ENCODE results near the gene CST6. TPM values are rescaled to one million over a fixed set of nuclear protein-coding genes. Genes with fewer than 3 reads are reported as not detected.
A peak's percentile ranks its signal among the peaks of the same experiment; 100 is the strongest.

Gene CST6, protein sequence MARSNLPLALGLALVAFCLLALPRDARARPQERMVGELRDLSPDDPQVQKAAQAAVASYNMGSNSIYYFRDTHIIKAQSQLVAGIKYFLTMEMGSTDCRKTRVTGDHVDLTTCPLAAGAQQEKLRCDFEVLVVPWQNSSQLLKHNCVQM
- not detected for total RNA-seq
- 1 to 10 TPM in 1 of 8 donors, not detected in 7; 1.0 TPM for polyA plus RNA-seq (ENCODE audit: insufficient read depth in 1 of 8, insufficient read length in 8 of 8, low replicate concordance in 1 of 8)
- long read RNA-seq, donor 1 = 0 reads
- long read RNA-seq, donor 2 = 0 reads
- long read RNA-seq, donor 3 = 0 reads
- long read RNA-seq, donor 4 = 0 reads
- long read RNA-seq, donor 5 = 0 reads
- long read RNA-seq, donor 6, partial matches to known transcripts = 0 of 1 reads
- long read RNA-seq, donor 6, other reads (novel, unspliced or antisense) = 0 of 1 reads
- long read RNA-seq, donor 7 = 0 reads
- long read RNA-seq, donor 8, partial matches to known transcripts = 0 of 1 reads
- long read RNA-seq, donor 8, other reads (novel, unspliced or antisense) = 0 of 1 reads
- long read RNA-seq, donor 9 = 0 reads
- long read RNA-seq, donor 10 = 0 reads
- long read RNA-seq, donor 11 = 0 reads

DNA sequence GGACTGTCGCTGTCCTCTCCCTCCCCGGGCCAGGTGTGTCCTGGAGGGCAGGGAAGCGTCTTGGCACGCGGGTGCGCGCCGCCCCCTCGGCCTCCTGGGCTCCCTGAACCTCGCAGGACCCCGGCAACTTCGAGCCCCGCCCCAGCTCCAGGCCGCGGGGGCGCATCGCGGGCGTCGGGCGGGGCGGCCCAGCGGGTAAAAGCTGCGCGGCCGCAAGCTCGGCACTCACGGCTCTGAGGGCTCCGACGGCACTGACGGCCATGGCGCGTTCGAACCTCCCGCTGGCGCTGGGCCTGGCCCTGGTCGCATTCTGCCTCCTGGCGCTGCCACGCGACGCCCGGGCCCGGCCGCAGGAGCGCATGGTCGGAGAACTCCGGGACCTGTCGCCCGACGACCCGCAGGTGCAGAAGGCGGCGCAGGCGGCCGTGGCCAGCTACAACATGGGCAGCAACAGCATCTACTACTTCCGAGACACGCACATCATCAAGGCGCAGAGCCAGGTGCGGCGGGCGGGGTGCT, at the start of gene CST6:
Gene CST6, plus strand, starts transcription at position 224 of the 519 bp plus-strand sequence. Its CDS starts 37 bp downstream, at position 261.
- peaks cover 49% of the 10 kb centered on the region for H3K27me3 ChIP-seq (ENCODE audit: control insufficient read depth, insufficient read depth, low read length)
- H3K4me3 ChIP-seq (ENCODE audit: low read length) = no peak within 1 kb of the TSS
- no peaks in the 10 kb centered on the region for H3K9me3 ChIP-seq (replicated peaks; ENCODE audit: control insufficient read depth, low read depth, low read length)
- H3K4me1 ChIP-seq (ENCODE audit: control insufficient read depth, insufficient read depth, low read length) = peaks cover 12% of the 10 kb centered on the region
- no peak for DNase-seq
- no peaks in the 10 kb centered on the region for H3K36me3 ChIP-seq (ENCODE audit: control insufficient read depth, insufficient read depth, low read length)
- H3K27ac ChIP-seq (ENCODE audit: low read length) = no peak within 1 kb of the TSS
- 5% methylated on average over 59 of the region's 61 CpGs for WGBS (ENCODE audit: insufficient coverage)

DNA sequence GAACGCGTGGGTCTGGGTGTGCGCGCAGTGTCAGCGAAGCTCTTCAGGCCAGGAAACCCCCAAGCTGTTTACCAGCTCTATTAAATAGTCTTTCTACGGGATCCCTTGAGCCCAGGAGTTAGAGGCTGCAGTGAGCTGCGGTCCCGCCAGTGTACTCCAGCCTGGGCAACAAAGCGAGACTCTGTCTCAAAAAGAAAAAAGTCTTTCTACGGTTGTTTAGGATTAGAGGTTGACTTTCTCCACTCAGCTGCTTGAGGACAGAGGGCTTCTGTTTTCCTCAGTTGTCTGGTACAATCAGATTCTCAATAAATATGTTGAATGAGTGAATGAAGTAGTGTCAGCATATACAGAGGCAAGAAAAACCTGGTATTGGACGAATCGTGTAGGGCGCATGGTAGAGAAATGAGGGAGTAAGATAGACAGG, 49.7 kb upstream of the CST6 start:
- 11% methylated on average over 3 of the region's 13 CpGs for WGBS (ENCODE audit: insufficient coverage)
- no peak for DNase-seq
- Histone ChIP-seq H3K27ac (ENCODE audit: low read length) (peak overlapping the region; percentile 35), H3K4me3 (ENCODE audit: low read length) (peak overlapping the region; percentile 92), H3K36me3 (ENCODE audit: control insufficient read depth, insufficient read depth, low read length) (peaks cover 37% of the 10 kb centered on the region), H3K9me3 (replicated peaks; ENCODE audit: control insufficient read depth, low read depth, low read length) (no peaks in the 10 kb centered on the region), H3K27me3 (ENCODE audit: control insufficient read depth, insufficient read depth, low read length) (no peaks in the 10 kb centered on the region), H3K4me1 (ENCODE audit: control insufficient read depth, insufficient read depth, low read length) (peaks cover 18% of the 10 kb centered on the region)

DNA sequence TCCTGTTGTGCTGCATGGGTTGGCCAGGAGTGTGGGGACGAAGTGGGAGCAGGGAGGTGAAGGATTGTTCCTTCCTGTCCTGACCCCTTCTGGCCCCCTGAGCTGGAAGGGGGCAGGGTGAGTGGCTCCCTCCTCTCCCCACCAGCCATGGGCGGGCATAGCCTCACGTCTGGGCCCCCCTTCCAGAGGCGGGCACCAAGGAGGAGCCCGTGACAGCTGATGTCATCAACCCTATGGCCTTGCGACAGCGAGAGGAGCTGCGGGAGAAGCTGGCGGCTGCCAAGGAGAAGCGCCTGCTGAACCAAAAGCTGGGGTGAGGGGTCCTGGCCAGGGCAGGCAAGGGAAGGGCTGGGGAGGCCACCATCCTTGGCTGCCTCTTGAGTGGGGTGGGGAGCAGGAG, 46.9 kb upstream of the CST6 start:
- H3K9me3 ChIP-seq (replicated peaks; ENCODE audit: control insufficient read depth, low read depth, low read length) = no peaks in the 10 kb centered on the region

DNA sequence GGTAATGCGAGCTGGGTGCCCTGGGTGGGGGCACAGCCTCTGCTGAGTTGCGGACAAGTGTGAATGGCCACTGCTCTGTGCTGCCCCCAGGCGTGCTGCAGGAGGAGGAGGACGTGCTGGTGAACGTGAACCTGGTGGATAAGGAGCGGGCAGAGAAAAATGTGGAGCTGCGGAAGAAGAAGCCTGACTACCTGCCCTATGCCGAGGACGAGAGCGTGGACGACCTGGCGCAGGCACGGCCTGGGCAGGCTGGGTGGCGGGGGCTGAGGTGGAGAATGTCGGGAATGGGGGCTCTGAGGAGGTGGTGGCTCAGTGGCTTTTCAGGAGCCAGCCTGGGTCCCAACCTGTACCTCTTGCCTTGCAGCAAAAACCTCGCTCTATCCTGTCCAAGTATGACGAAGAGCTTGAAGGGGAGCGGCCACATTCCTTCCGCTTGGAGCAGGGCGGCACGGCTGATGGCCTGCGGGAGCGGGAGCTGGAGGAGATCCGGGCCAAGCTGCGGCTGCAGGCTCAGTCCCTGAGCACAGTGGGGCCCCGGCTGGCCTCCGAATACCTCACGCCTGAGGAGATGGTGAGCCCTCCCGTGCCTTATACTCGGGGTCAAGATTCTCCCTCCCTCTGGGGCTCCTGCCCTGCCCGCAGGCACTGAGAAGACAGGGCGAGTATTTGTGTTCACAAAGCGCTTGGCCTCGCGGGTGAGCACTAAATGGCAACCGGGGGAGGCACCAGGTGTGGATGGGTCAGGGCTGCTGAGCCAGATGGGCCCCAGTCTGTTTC, 45.6 kb upstream of the CST6 start:
- WGBS (ENCODE audit: insufficient coverage) = 95% methylated on average over 31 of the region's 36 CpGs
- Histone ChIP-seq H3K36me3 (ENCODE audit: control insufficient read depth, insufficient read depth, low read length) (peaks cover 68% of the 10 kb centered on the region), H3K27me3 (ENCODE audit: control insufficient read depth, insufficient read depth, low read length) (no peaks in the 10 kb centered on the region)

More for the DNA sequence above, 46.9 kb upstream of the CST6 start:
- WGBS (ENCODE audit: insufficient coverage) = 84% methylated on average over 7 of the region's 10 CpGs
- peaks cover 61% of the 10 kb centered on the region for H3K36me3 ChIP-seq (ENCODE audit: control insufficient read depth, insufficient read depth, low read length)
- no peak overlapping the region for H3K27ac ChIP-seq (ENCODE audit: low read length)
- no peak for DNase-seq
- no peak overlapping the region for H3K4me3 ChIP-seq (ENCODE audit: low read length)
- H3K27me3 ChIP-seq (ENCODE audit: control insufficient read depth, insufficient read depth, low read length) = no peaks in the 10 kb centered on the region
- peaks cover 24% of the 10 kb centered on the region for H3K4me1 ChIP-seq (ENCODE audit: control insufficient read depth, insufficient read depth, low read length)

DNA sequence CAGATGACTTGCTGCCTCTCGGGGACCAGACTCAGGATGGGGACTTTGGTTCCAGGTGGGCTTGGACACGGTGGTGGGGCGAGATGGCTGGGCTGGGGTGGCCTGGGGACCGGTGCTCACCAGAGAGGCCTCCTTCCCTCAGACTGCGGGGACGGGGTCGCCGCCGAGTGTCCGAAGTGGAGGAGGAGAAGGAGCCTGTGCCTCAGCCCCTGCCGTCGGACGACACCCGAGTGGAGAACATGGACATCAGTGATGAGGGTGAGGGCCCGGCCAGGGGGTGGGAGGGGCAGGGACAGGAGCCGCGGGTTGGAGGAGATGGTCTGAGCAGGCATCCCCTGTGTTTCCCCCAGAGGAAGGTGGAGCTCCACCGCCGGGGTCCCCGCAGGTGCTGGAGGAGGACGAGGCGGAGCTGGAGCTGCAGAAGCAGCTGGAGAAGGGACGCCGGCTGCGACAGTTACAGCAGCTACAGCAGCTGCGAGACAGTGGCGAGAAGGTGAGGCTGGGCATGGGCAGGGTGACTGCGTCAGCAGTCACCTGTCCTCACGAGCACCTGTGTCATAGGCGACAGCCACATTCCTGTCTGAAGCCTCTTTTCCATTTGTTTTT, 44.4 kb upstream of the CST6 start:
- WGBS (ENCODE audit: insufficient coverage) = 90% methylated on average over 25 of the region's 30 CpGs
- Histone ChIP-seq H3K9me3 (replicated peaks; ENCODE audit: control insufficient read depth, low read depth, low read length) (no peaks in the 10 kb centered on the region), H3K27ac (ENCODE audit: low read length) (no peak overlapping the region), H3K27me3 (ENCODE audit: control insufficient read depth, insufficient read depth, low read length) (no peaks in the 10 kb centered on the region), H3K4me1 (ENCODE audit: control insufficient read depth, insufficient read depth, low read length) (peaks cover 15% of the 10 kb centered on the region), H3K36me3 (ENCODE audit: control insufficient read depth, insufficient read depth, low read length) (peaks cover 71% of the 10 kb centered on the region), H3K4me3 (ENCODE audit: low read length) (no peak overlapping the region)
- no peak for DNase-seq

More for the DNA sequence above, 45.6 kb upstream of the CST6 start:
- Histone ChIP-seq H3K4me1 (ENCODE audit: control insufficient read depth, insufficient read depth, low read length) (peaks cover 19% of the 10 kb centered on the region), H3K9me3 (replicated peaks; ENCODE audit: control insufficient read depth, low read depth, low read length) (no peaks in the 10 kb centered on the region), H3K27ac (ENCODE audit: low read length) (no peak overlapping the region), H3K4me3 (ENCODE audit: low read length) (no peak overlapping the region)
- no peak for DNase-seq

DNA sequence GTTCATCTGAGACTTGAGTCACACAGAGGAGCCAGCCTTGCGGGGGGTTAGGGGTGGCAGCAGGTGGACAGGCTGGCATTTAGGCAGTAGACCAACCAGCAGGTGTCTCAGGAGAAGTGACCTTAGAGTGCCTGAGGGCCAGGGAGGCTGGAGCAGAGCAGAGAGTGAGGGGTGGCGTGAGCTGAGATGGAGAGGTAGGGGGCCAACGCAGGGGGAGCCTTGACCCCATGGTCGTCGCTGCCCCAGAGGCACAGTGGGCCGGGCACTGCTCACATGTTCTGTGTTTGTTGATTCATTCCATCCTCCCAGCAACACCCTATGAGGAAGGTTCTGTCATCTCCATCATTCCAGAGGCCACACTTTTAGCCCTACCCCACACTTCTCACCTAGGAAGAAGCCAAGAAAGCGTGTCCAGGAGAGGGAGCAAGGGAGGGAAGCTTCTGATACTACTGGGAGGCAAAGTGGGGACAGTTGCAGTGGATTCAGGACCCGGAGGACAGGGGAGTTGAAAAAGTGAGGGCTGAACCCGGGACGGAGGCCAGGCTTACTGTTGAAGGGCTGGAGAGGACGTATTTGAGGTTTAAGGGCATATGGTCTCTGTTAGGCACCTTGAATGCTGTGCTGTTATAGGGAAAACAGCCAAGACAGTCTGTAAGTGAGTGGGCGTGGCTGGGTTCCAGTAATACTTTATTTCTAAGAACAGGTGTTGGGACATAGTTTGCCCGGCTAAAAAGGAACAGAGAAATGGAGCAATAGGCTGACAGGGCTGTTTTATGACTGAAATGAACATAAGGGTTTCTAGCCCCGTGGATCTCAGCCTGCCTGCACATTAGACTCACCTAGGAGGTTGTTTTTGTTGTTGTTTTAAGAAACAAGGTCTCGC, 43.0 kb upstream of the CST6 start:
- Histone ChIP-seq H3K9me3 (replicated peaks; ENCODE audit: control insufficient read depth, low read depth, low read length) (no peaks in the 10 kb centered on the region), H3K4me1 (ENCODE audit: control insufficient read depth, insufficient read depth, low read length) (peaks cover 7% of the 10 kb centered on the region), H3K36me3 (ENCODE audit: control insufficient read depth, insufficient read depth, low read length) (peaks cover 76% of the 10 kb centered on the region), H3K27me3 (ENCODE audit: control insufficient read depth, insufficient read depth, low read length) (no peaks in the 10 kb centered on the region), H3K27ac (ENCODE audit: low read length) (peak overlapping the region; percentile 29), H3K4me3 (ENCODE audit: low read length) (no peak overlapping the region)
- DNase-seq = no peak
- 80% methylated on average over 8 of the region's 15 CpGs for WGBS (ENCODE audit: insufficient coverage)

DNA sequence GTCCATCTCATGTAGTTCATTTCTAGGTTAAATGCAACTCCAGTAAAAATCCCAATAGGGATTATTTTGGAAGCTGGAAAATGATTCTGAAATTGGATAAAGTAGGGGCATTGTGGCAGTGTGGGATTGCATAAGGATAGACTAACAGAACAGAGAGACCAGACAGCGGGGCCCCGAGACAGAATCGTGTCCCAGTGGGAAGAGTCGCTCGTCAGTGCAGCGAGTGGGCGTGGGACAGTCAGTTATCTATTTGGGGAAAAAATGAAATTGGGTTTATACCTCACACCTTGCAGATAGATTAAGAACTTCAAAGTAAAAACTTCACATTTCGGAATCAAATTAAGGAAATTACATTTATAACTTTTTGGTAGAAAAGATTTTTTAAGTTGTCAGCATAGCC, 39.7 kb upstream of the CST6 start:
- Histone ChIP-seq H3K4me1 (ENCODE audit: control insufficient read depth, insufficient read depth, low read length) (peaks cover 7% of the 10 kb centered on the region), H3K27ac (ENCODE audit: low read length) (no peak overlapping the region), H3K9me3 (replicated peaks; ENCODE audit: control insufficient read depth, low read depth, low read length) (no peaks in the 10 kb centered on the region), H3K36me3 (ENCODE audit: control insufficient read depth, insufficient read depth, low read length) (peaks cover 65% of the 10 kb centered on the region), H3K4me3 (ENCODE audit: low read length) (no peak overlapping the region), H3K27me3 (ENCODE audit: control insufficient read depth, insufficient read depth, low read length) (no peaks in the 10 kb centered on the region)
- WGBS (ENCODE audit: insufficient coverage) = 90% methylated on average over 4 of the region's 8 CpGs
- DNase-seq = no peak

DNA sequence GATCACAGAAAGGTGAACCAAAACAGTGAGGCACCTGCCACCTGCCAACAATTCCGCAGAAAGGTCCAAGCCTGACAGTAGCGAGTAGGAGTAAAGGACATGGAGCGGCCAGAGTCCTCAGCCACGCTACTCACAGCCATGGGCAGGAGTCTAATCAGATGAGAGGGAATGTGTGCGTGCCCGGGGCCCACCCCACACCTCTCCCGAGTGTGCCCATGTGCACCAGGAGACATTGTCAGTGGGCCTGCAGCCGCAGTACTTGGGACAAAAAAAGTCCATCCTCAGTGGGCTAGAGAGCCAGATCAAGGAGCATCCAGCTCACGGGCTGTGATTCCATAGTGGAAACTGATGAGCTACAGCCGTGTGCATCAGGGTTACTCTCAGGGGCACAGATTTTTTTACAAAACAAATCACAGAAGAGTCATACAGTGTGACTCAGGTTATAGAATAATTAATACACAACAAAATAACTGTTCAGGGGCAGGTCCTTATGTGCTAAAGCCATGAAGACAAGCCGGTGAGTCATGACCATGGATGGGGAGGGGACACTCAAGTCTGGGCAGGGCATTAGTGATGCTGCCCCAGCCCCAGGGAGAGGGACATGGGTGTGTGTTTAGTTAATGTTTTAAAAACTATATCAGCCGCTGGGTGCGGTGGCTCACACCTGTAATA, 38.2 kb upstream of the CST6 start:
- Histone ChIP-seq H3K4me3 (ENCODE audit: low read length) (no peak overlapping the region), H3K9me3 (replicated peaks; ENCODE audit: control insufficient read depth, low read depth, low read length) (no peaks in the 10 kb centered on the region), H3K27me3 (ENCODE audit: control insufficient read depth, insufficient read depth, low read length) (no peaks in the 10 kb centered on the region), H3K4me1 (ENCODE audit: control insufficient read depth, insufficient read depth, low read length) (peaks cover 4% of the 10 kb centered on the region), H3K36me3 (ENCODE audit: control insufficient read depth, insufficient read depth, low read length) (peaks cover 65% of the 10 kb centered on the region), H3K27ac (ENCODE audit: low read length) (no peak overlapping the region)
- WGBS (ENCODE audit: insufficient coverage) = 94% methylated on average over 9 of the region's 13 CpGs
- no peak for DNase-seq

DNA sequence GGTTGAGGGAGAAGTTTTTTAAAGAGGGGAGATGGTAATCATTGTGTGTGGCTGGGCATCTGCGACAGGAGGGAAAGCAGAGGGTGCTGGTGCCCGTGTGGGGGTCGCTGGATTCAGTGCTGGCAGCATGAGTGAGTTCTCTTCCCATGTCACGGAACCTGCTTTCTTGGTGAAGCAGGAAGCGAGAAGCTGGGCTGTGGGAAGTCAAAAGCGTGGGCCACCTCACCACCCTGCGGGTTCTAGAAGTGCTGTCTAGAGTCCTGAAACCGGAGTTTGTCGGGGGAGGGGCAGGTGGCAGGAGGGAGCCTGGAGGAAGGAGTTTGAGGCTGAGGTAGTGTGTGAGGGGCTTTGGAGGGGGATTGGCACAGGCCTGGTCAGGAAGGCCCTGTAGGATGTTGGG, 36.0 kb upstream of the CST6 start:
- Histone ChIP-seq H3K9me3 (replicated peaks; ENCODE audit: control insufficient read depth, low read depth, low read length) (no peaks in the 10 kb centered on the region), H3K27me3 (ENCODE audit: control insufficient read depth, insufficient read depth, low read length) (no peaks in the 10 kb centered on the region), H3K4me3 (ENCODE audit: low read length) (no peak overlapping the region), H3K4me1 (ENCODE audit: control insufficient read depth, insufficient read depth, low read length) (no peaks in the 10 kb centered on the region), H3K36me3 (ENCODE audit: control insufficient read depth, insufficient read depth, low read length) (peaks cover 65% of the 10 kb centered on the region), H3K27ac (ENCODE audit: low read length) (no peak overlapping the region)
- no peak for DNase-seq
- WGBS (ENCODE audit: insufficient coverage) = 90% methylated on average over 9 of the region's 9 CpGs

Measured in muscle of leg (tissue), 16 donors.